Germinal center (tissue), 1 donor: ENCODE measurements around the gene USP44.
"Not testable (repeated sequence)": the region's sequence is repeated elsewhere in the genome, so short reads cannot be mapped to it uniquely, and the experiment has no call there.

ENCODE experiments used
- DNase-seq: peaks from one replicate; pipeline ENCODE4 v3.0.0; 2012; ENCODE audit warnings: mixed read lengths, low spot score

The USP44 gene

DNA sequence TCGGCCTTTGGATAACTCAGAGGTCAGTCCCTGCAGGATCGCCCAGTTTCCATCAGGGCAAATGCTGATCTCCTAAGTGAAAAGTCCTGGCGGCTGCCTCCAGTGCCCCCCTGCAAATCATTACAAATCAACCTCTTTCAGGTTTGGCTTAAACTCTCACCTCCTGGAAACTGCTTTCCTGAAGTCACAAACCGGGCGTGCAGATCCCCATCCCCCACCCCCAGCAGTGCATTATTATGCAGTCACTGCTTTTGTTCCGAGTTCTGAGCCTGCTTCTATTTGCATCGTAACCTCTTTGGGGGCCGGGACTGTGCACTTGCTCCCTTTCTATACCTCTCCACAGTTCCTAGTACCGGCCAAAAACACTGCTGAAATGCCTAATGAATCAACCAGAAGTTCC, at the start of gene USP44:
Gene USP44 (minus strand): TSS at position 172 of the 400 bp plus-strand sequence. CDS start 17,220 bp downstream, outside the sequence.
- no peak for DNase-seq

DNA sequence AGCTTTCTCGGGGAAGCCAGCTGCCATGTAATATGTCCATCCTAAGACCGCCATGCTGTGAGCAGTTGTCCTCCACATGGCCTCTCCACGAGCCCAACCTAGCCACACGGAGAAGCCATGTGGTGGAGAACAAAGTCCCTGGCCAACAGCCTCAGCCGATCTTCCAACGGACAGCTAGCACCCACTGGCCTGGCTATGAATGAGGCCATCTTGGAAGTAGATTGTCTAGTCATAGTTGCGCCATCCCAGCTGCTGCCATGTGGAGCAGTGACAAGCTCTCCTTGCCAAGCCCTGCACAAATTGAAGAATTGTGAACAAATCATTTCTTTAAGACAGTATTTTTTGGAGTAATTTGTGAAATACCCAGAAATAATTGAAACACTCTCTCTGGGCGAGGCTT, 49.3 kb upstream of the USP44 start:
- DNase-seq = no peak

GRCh38 chr12:95599880-95600279, 48.6 kb upstream of the USP44 start:
- no peak for DNase-seq

- no peak for DNase-seq
Observed at GRCh38 chr12:95594136-95594535, 42.9 kb upstream of the USP44 start.

GRCh38 chr12:95593266-95593871, 42.1 kb upstream of the USP44 start:
- no peak for DNase-seq

GRCh38 chr12:95591731-95592130, 40.5 kb upstream of the USP44 start:
- no peak for DNase-seq

- no peak for DNase-seq
Observed at GRCh38 chr12:95590775-95591174, 39.5 kb upstream of the USP44 start.

- no peak for DNase-seq
Observed at GRCh38 chr12:95583933-95584332, 32.7 kb upstream of the USP44 start.

DNA sequence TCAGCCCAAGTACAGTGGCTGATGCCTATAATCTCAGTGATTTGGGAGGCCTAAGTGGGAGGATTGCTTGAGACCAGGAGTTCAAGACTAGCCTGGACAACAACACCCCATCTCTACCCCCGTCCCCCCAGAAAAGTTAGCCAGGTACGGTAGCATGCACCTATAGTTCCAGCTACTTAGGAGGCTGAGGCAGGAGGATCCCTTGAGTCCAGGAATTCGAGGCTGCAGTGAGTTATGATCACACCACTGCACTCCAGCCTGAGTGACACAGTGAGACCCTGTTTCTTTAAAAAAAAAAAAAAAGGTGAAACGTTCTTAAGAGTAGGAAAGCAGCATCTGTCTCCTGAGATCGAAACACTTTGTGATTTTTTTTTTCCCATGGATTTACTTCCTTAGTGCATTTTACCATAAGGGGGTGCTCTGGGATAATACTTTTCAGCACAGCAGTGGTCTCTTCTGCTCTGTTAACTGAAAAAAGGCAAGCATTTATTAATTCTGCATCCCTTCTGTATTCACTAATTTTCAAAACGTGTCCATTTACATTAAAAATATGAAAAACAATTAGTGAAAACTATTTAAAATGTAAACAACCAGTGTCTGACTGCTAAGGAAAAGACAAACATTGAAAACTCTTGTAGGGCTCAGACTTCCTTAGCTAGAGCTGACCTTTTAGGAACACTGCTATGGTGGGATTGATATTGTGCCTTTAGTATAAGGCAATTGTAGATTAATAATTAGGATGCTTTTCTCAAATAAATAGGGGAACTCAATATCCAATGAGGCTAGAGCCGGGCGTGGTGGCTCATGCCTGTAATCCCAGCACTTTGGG, 31.2 kb upstream of the USP44 start:
- no peak for DNase-seq

DNA sequence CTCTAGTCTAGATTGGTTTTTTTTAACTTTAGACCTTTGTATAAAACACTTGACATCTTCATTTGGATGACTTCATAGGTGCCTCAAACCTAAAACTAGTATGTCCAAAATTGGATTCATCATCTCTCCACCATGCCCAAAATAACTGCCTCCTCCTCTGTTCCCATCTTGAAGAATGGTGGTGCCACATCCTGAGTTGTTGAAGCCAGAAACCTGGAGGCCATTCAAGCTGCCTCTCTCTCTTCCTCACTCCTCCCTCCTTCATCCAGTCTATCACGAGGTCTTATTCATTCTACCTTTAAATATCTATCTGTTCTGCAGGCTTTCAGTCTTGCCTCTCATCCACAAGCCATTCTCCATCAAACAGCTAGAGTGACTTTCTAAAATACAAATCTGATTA, 26.5 kb upstream of the USP44 start:
- DNase-seq = no peak

DNA sequence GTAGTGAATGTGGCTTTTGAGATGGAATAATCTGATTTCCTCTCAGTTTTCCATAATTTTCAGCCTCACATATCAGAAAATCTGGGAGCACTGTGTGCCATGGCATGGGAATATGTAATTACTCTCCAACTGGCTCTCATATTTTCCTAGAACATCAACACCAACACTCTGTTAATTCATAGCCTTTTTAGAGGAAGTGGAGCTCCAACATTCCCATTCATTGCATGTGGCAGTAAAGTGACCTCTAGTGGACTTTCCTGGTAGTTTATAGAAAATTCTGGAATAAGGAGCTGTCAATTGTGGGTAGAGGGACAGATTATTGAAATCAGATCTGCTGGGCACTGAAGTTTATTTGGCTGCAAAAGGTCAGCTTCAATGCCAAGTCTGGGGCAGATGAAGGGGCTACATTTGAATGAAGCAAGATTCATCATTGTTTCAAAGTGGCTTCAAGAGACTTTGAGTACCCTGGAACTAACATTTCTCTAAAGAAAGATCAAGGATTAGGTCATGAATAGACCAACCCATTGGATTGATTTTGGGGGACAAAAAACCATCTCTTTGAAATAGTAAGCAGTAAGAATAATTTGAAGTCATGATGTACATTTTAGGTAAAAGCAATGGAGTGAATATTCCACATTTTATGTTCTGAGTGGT, 23.6 kb upstream of the USP44 start:
- DNase-seq = no peak

DNA sequence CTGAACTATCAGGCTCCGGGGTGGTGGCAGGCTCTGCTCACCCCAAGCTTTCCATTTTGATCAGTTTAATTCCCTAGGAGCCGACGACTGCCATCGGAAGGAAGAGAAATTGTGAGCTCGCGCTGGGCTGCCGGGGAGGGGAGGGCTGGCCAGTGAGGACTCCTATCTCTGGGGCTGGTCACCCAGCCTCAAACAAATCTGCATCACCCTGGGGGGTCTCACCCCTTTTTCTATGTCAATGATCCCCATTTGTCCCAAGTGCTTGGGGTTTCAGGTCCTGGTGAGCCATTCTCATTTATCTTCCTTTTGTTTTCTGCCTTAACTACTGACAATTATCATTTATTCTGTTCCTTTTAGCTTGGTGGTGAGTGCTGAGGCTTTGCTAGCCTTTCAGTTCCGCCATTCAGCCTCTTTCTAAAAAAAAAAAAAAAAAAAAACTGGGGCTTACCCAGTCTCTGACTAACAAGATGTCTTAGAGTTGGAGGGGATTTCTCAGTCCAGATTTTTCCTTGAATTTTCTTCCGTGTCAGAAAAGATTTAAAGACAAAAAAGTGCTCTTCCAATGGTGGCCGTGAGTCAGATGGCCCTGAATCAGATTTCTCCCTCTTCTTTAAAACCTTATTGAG, 22.8 kb upstream of the USP44 start:
- peak; percentile 13 for DNase-seq

DNA sequence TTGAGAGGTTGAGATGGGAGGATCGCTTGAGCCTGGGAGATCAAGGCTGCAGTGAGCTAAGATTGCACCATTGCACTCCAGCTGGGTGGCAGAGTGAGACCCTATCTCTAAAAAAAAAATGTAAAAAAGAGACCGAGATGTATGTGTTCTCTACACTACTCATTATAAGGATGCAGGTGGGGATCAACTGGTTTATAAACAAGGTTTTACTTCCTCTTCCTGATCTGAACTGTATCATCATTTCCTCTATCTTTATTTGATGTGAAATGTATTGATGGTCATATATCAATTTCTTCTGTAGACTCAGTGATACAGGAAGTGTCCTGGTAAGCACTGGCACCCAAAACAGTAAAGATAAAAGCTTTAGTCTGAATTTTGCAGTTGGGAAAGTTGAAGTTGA, 20.1 kb upstream of the USP44 start:
- DNase-seq = peak; percentile 39

GRCh38 chr12:95568045-95568444, 16.8 kb upstream of the USP44 start:
- not testable (repeated sequence) for DNase-seq

- no peak for DNase-seq
Observed at GRCh38 chr12:95557625-95558024, 6.3 kb upstream of the USP44 start.

GRCh38 chr12:95554532-95555071, 3.3 kb upstream of the USP44 start:
- DNase-seq = no peak

DNA sequence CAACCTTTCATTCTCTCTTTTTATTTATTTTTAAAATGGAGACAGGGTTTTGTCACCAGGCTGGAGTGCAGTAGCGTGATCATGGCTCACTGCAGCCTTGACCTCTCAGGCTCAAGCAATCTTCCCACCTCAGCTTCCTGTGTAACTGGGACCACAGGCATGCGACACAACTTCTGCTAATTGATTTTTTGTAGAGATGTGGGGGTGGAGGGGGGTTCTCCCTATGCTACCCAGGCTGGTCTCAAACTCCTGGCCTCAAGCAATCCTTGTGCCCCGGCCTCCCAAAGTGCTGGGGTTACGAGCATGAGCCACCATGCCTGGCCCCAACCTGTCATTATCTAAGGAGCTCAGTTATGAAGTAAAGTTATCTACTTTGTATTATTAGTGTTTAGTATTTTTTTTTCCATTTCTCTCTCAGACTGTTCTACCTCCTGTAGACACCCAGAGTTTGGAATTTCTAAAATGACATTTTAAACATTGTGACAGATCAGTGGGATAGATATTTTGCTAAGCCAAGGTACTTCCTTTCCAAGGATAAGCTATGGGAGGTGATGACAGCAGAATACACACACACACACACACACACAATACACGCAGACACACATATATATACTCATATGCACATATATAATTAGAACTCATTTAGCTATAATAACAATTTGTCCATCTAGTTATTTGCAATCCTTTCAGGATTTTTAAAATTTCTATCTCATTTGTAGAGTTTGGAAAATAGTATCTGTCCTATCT, 2.1 kb upstream of the USP44 start:
- DNase-seq = no peak

DNA sequence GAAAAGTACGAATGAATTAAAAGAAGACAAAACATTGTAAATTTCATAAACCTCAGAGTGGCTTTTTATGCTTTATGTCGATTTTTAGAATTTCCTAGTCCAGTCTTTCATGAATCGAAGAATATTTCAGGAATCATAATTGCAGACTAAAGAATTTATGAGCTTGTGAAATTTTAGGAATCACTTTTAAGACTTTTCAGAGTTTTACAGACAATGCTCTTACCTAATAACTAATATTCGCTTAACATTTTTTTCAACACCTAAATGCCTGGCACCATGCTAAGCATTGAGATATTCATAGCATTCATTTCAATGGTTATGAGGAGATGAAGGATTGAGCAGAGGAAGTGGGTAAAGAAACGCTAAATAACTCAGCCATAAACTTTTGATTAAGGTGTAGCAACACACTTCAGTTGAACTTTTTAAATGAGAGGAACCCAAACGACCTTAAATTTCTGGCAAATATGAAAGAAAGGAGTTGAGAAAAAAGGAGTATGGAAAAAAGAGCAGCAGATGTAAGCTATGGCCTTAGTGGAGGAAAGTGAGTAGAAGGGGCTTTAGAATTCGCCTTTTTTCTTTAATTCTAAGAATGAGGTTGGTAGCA, 739 bp upstream of the USP44 start:
- DNase-seq = no peak

GRCh38 chr12:95549392-95550084, 1.7 kb downstream of the USP44 start:
- DNase-seq = no peak

- peak; percentile 87 for DNase-seq
Observed at GRCh38 chr12:95548539-95549391, 2.5 kb downstream of the USP44 start.
